ENCODE measurements around the gene ADGRF1. TPM values are rescaled to one million over a fixed set of nuclear protein-coding genes. Genes with fewer than 3 reads are reported as not detected.
"Not testable (repeated sequence)": the region's sequence is repeated elsewhere in the genome, so short reads cannot be mapped to it uniquely, and the experiment has no call there.

Gene ADGRF1
- total RNA-seq, 2 experiments from 2014 or later: not detected

- no peaks in the 10 kb centered on the region for H3K4me1 Mint-ChIP-seq (ENCODE audit: low read depth)
- intact Hi-C loops (cut with micrococcal nuclease): no loop called here
- no peak overlapping the region for H3K27ac Mint-ChIP-seq
- CTCF ChIA-PET: no interaction called here
- H3K4me3 Mint-ChIP-seq: no peak overlapping the region
- no peaks in the 10 kb centered on the region for H3K36me3 Mint-ChIP-seq (ENCODE audit: low read depth)
- H3K9me3 Mint-ChIP-seq: no peaks in the 10 kb centered on the region
- DNase-seq: no peak
- H3K27me3 Mint-ChIP-seq (ENCODE audit: low read depth): peaks cover 22% of the 10 kb centered on the region
These were observed 36.6 kb downstream of the ADGRF1 start for GRCh38 chr6:47005486-47005885.

- CTCF ChIA-PET: no interaction called here
- no peaks in the 10 kb centered on the region for H3K4me1 Mint-ChIP-seq (ENCODE audit: low read depth)
- H3K4me3 Mint-ChIP-seq: no peak overlapping the region
- no peak for DNase-seq
- H3K27ac Mint-ChIP-seq: no peak overlapping the region
- H3K36me3 Mint-ChIP-seq (ENCODE audit: low read depth): no peaks in the 10 kb centered on the region
- peaks cover 21% of the 10 kb centered on the region for H3K27me3 Mint-ChIP-seq (ENCODE audit: low read depth)
- H3K9me3 Mint-ChIP-seq: no peaks in the 10 kb centered on the region
- intact Hi-C loops (cut with micrococcal nuclease): no loop called here
These were observed 37.7 kb downstream of the ADGRF1 start for GRCh38 chr6:47004463-47004862.

GRCh38 chr6:47000842-47001241 is 41.3 kb downstream of the ADGRF1 start:
- no peaks in the 10 kb centered on the region for H3K4me1 Mint-ChIP-seq (ENCODE audit: low read depth)
- H3K27ac Mint-ChIP-seq: no peak overlapping the region
- CTCF ChIA-PET: no interaction called here
- no peak overlapping the region for H3K4me3 Mint-ChIP-seq
- H3K27me3 Mint-ChIP-seq (ENCODE audit: low read depth): peaks cover 30% of the 10 kb centered on the region
- no peaks in the 10 kb centered on the region for H3K36me3 Mint-ChIP-seq (ENCODE audit: low read depth)
- no peaks in the 10 kb centered on the region for H3K9me3 Mint-ChIP-seq
- DNase-seq: no peak
- intact Hi-C loops (cut with micrococcal nuclease): no loop called here

- H3K27me3 Mint-ChIP-seq (ENCODE audit: low read depth): peaks cover 26% of the 10 kb centered on the region
- CTCF ChIA-PET: no interaction called here
- no peaks in the 10 kb centered on the region for H3K36me3 Mint-ChIP-seq (ENCODE audit: low read depth)
- intact Hi-C loops (cut with micrococcal nuclease): no loop called here
- H3K9me3 Mint-ChIP-seq: no peaks in the 10 kb centered on the region
- no peak for DNase-seq
- no peak overlapping the region for H3K27ac Mint-ChIP-seq
- H3K4me1 Mint-ChIP-seq (ENCODE audit: low read depth): no peaks in the 10 kb centered on the region
- no peak overlapping the region for H3K4me3 Mint-ChIP-seq
These were observed 43.6 kb downstream of the ADGRF1 start for GRCh38 chr6:46998436-46999017.

GRCh38 chr6:46997646-46998045 is 44.5 kb downstream of the ADGRF1 start:
- Mint-ChIP-seq H3K36me3 (ENCODE audit: low read depth) (no peaks in the 10 kb centered on the region), H3K27me3 (ENCODE audit: low read depth) (peaks cover 23% of the 10 kb centered on the region), H3K4me3 (no peak overlapping the region), H3K4me1 (ENCODE audit: low read depth) (no peaks in the 10 kb centered on the region), H3K9me3 (no peaks in the 10 kb centered on the region), H3K27ac (no peak overlapping the region)
- CTCF ChIA-PET: no interaction called here
- intact Hi-C loops (cut with micrococcal nuclease): no loop called here
- DNase-seq: no peak

GRCh38 chr6:46996860-46997641 is 45.1 kb downstream of the ADGRF1 start:
- H3K4me1 Mint-ChIP-seq (ENCODE audit: low read depth): no peaks in the 10 kb centered on the region
- intact Hi-C loops (cut with micrococcal nuclease): no loop called here
- CTCF ChIA-PET: no interaction called here
- H3K36me3 Mint-ChIP-seq (ENCODE audit: low read depth): no peaks in the 10 kb centered on the region
- H3K27me3 Mint-ChIP-seq (ENCODE audit: low read depth): peaks cover 26% of the 10 kb centered on the region
- H3K4me3 Mint-ChIP-seq: no peak overlapping the region
- DNase-seq: no peak
- H3K27ac Mint-ChIP-seq: no peak overlapping the region
- no peaks in the 10 kb centered on the region for H3K9me3 Mint-ChIP-seq

- no peaks in the 10 kb centered on the region for H3K9me3 Mint-ChIP-seq
- DNase-seq: no peak
- no peaks in the 10 kb centered on the region for H3K36me3 Mint-ChIP-seq (ENCODE audit: low read depth)
- no peaks in the 10 kb centered on the region for H3K4me1 Mint-ChIP-seq (ENCODE audit: low read depth)
- no peak overlapping the region for H3K4me3 Mint-ChIP-seq
- intact Hi-C loops (cut with micrococcal nuclease): no loop called here
- peaks cover 32% of the 10 kb centered on the region for H3K27me3 Mint-ChIP-seq (ENCODE audit: low read depth)
- CTCF ChIA-PET: no interaction called here
- H3K27ac Mint-ChIP-seq: no peak overlapping the region
These were observed 47.2 kb downstream of the ADGRF1 start for GRCh38 chr6:46994933-46995332.

- intact Hi-C loops (cut with micrococcal nuclease): no loop called here
- Mint-ChIP-seq H3K27ac (no peak overlapping the region), H3K36me3 (ENCODE audit: low read depth) (no peaks in the 10 kb centered on the region), H3K27me3 (ENCODE audit: low read depth) (peaks cover 38% of the 10 kb centered on the region), H3K9me3 (no peaks in the 10 kb centered on the region), H3K4me1 (ENCODE audit: low read depth) (no peaks in the 10 kb centered on the region), H3K4me3 (no peak overlapping the region)
- CTCF ChIA-PET: no interaction called here
- no peak for DNase-seq
These were observed 48.3 kb downstream of the ADGRF1 start for GRCh38 chr6:46993846-46994245.

- CTCF ChIA-PET; H3K27ac Mint-ChIP-seq; H3K9me3 Mint-ChIP-seq; intact Hi-C loops (cut with micrococcal nuclease); H3K4me1 Mint-ChIP-seq (ENCODE audit: low read depth); H3K36me3 Mint-ChIP-seq (ENCODE audit: low read depth); DNase-seq; H3K4me3 Mint-ChIP-seq: not testable (repeated sequence)
- peaks cover 33% of the 10 kb centered on the region for H3K27me3 Mint-ChIP-seq (ENCODE audit: low read depth)
These were observed 49.7 kb downstream of the ADGRF1 start for GRCh38 chr6:46992391-46992790.

- H3K4me1 Mint-ChIP-seq (ENCODE audit: low read depth); H3K4me3 Mint-ChIP-seq; DNase-seq; H3K27ac Mint-ChIP-seq; H3K9me3 Mint-ChIP-seq; H3K36me3 Mint-ChIP-seq (ENCODE audit: low read depth): not testable (repeated sequence)
- peaks cover 26% of the 10 kb centered on the region for H3K27me3 Mint-ChIP-seq (ENCODE audit: low read depth)
- CTCF ChIA-PET: interaction anchor here (0.7 kb wide), 1 partner anchor 143 kb away, joined by 3 read pairs; no protein-coding TSS in a partner anchor
- intact Hi-C loops (cut with micrococcal nuclease): loop anchor here (2.0 kb wide), 1 partner anchor 142 kb away; no protein-coding TSS in a partner anchor
These were observed 51.2 kb downstream of the ADGRF1 start for GRCh38 chr6:46990818-46991510.

- Mint-ChIP-seq H3K27me3 (ENCODE audit: low read depth) (peaks cover 26% of the 10 kb centered on the region), H3K36me3 (ENCODE audit: low read depth) (no peaks in the 10 kb centered on the region), H3K9me3 (no peaks in the 10 kb centered on the region), H3K4me3 (no peak overlapping the region), H3K4me1 (ENCODE audit: low read depth) (no peaks in the 10 kb centered on the region), H3K27ac (no peak overlapping the region)
- intact Hi-C loops (cut with micrococcal nuclease): loop anchor here (2.0 kb wide), 1 partner anchor 141 kb away; no protein-coding TSS in a partner anchor
- CTCF ChIA-PET: no interaction called here
- DNase-seq: no peak
These were observed 52.0 kb downstream of the ADGRF1 start for GRCh38 chr6:46990031-46990644.

- no peak for DNase-seq
- H3K4me3 Mint-ChIP-seq: no peak overlapping the region
- no peak overlapping the region for H3K27ac Mint-ChIP-seq
- H3K9me3 Mint-ChIP-seq: no peaks in the 10 kb centered on the region
- H3K4me1 Mint-ChIP-seq (ENCODE audit: low read depth): no peaks in the 10 kb centered on the region
- intact Hi-C loops (cut with micrococcal nuclease): no loop called here
- no peaks in the 10 kb centered on the region for H3K36me3 Mint-ChIP-seq (ENCODE audit: low read depth)
- peaks cover 26% of the 10 kb centered on the region for H3K27me3 Mint-ChIP-seq (ENCODE audit: low read depth)
- CTCF ChIA-PET: no interaction called here
These were observed 52.7 kb downstream of the ADGRF1 start for GRCh38 chr6:46989398-46989797.
